Uterus (tissue), 4 donors: ENCODE measurements around the gene ARID3B. TPM values are rescaled to one million over a fixed set of nuclear protein-coding genes. Genes with fewer than 3 reads are reported as not detected.

Experiments
- DNase-seq, 2 donors: peaks; one replicate each; pipeline ENCODE4 v3.0.0-alpha.2; 2019 to 2020
- H3K27ac ChIP-seq, 2 donors: fragments of 200-600 bp; sonication (generic); 1 replicate in 1 of 2; 2 replicates in 1 of 2; pipeline ENCODE4 v1.5.1; 2016 to 2018
- H3K27me3 ChIP-seq, 2 donors: fragments of 200-600 bp; sonication (generic); one replicate each; pipeline ENCODE4 v1.5.1; 2018 to 2019; ENCODE audit warnings: control low read depth in 1 of 2
- H3K36me3 ChIP-seq, 2 donors: fragments of 200-600 bp; sonication (generic); one replicate each; pipeline ENCODE4 v1.5.1; 2019; ENCODE audit warnings: control low read depth in 1 of 2
- H3K4me1 ChIP-seq, 2 donors: fragments of 200-600 bp; sonication (generic); one replicate each; pipeline ENCODE4 v1.5.1; 2018 to 2019; ENCODE audit warnings: control low read depth in 1 of 2
- H3K4me3 ChIP-seq, 2 donors: fragments of 200-600 bp; sonication (generic); 1 replicate in 1 of 2; 2 replicates in 1 of 2; pipeline ENCODE4 v1.5.1; 2018 to 2019; ENCODE audit warnings: mild to moderate bottlenecking in 1 of 2
- H3K9me3 ChIP-seq, 2 donors: fragments of 200-600 bp; sonication (generic); one replicate each; pipeline ENCODE4 v1.5.1; 2019; ENCODE audit warnings: control low read depth in 1 of 2
- CTCF ChIP-seq, 4 experiments: fragments of 200-600 bp in 2 of 4; fragments of 450-650 bp in 2 of 4; sonication (generic) in 2 of 4; IDR thresholded peaks; one replicate each; pipeline ENCODE4 v1.5.1; 2016 to 2019; ENCODE audit warnings: antibody characterized with exemption in 4 of 4, mild to moderate bottlenecking in 2 of 4, moderate library complexity in 1 of 4
- POLR2A ChIP-seq, 2 donors: fragments of 450-650 bp; IDR thresholded peaks; one replicate each; pipeline ENCODE4 v1.6.1; 2016; ENCODE audit warnings: antibody characterized with exemption in 2 of 2, mild to moderate bottlenecking in 1 of 2, moderate library complexity in 1 of 2
- intact Hi-C: fragments of 100-400 bp; cut with DNase I; formaldehyde crosslinking; loops from one replicate; pipeline ENCODE4 v1.15.1; 2023; ENCODE audit warnings: low total_unique reads
- total RNA-seq, 4 donors: library from RNA; depleted of rRNA in 3 of 4; stranded (reverse); fragments of >200 nt in 3 of 4; gene quantifications; one replicate each; pipeline versions ENCODE4 v1.1.0 to v1.2.4, GENCODE V29; 2014 to 2023
- donor health status: DM: yes; HTN: yes; CAD: no.

ARID3B gene
- total RNA-seq, 4 donors from 2014 or later = 1.5 to 8.8 (median 3.7) TPM

GRCh38 chr15:74584204-74584603 is 43.2 kb downstream of the ARID3B start:
- Histone ChIP-seq H3K9me3 (no peaks in the 10 kb centered on the region), H3K36me3 (no peaks in the 10 kb centered on the region), H3K4me3 (no peak overlapping the region), H3K27me3 (no peaks in the 10 kb centered on the region), H3K27ac (no peak overlapping the region), H3K4me1 (no peaks in the 10 kb centered on the region)
- TF ChIP-seq POLR2A (IDR thresholded peaks at IDR 0.05) = no peak
- no peak for TF ChIP-seq CTCF (IDR thresholded peaks at IDR 0.05)
- intact Hi-C loops = no loop called here
- DNase-seq = no peak

- DNase-seq = no peak
- no peaks in the 10 kb centered on the region for H3K4me1 ChIP-seq
- no peak for TF ChIP-seq POLR2A (IDR thresholded peaks at IDR 0.05)
- TF ChIP-seq CTCF (IDR thresholded peaks at IDR 0.05) = no peak
- H3K27me3 ChIP-seq = no peaks in the 10 kb centered on the region
- intact Hi-C loops = no loop called here
- H3K4me3 ChIP-seq = no peak overlapping the region
- H3K9me3 ChIP-seq = no peaks in the 10 kb centered on the region
- no peaks in the 10 kb centered on the region for H3K36me3 ChIP-seq
- no peak overlapping the region for H3K27ac ChIP-seq
Observed at GRCh38 chr15:74584779-74585178, 43.8 kb downstream of the ARID3B start.

- DNase-seq = no peak
- Histone ChIP-seq H3K36me3 (no peaks in the 10 kb centered on the region), H3K27ac (no peak overlapping the region), H3K27me3 (no peaks in the 10 kb centered on the region), H3K4me3 (no peak overlapping the region), H3K9me3 (no peaks in the 10 kb centered on the region), H3K4me1 (no peaks in the 10 kb centered on the region)
- TF ChIP-seq POLR2A (IDR thresholded peaks at IDR 0.05) = no peak
- no peak for TF ChIP-seq CTCF (IDR thresholded peaks at IDR 0.05)
- intact Hi-C loops = no loop called here
Observed at GRCh38 chr15:74585191-74585590, 44.2 kb downstream of the ARID3B start.

GRCh38 chr15:74585857-74586256 is 44.8 kb downstream of the ARID3B start:
- H3K27me3 ChIP-seq = no peaks in the 10 kb centered on the region
- H3K27ac ChIP-seq = no peak overlapping the region
- H3K9me3 ChIP-seq = no peaks in the 10 kb centered on the region
- no peak for DNase-seq
- no peak for TF ChIP-seq POLR2A (IDR thresholded peaks at IDR 0.05)
- TF ChIP-seq CTCF (IDR thresholded peaks at IDR 0.05) = no peak
- no peaks in the 10 kb centered on the region for H3K36me3 ChIP-seq
- intact Hi-C loops = no loop called here
- H3K4me1 ChIP-seq = no peaks in the 10 kb centered on the region
- H3K4me3 ChIP-seq = no peak overlapping the region

- Histone ChIP-seq H3K27me3 (no peaks in the 10 kb centered on the region), H3K4me3 (no peak overlapping the region), H3K9me3 (no peaks in the 10 kb centered on the region), H3K27ac (no peak overlapping the region), H3K36me3 (no peaks in the 10 kb centered on the region), H3K4me1 (no peaks in the 10 kb centered on the region)
- DNase-seq = no peak
- intact Hi-C loops = no loop called here
- no peak for TF ChIP-seq POLR2A (IDR thresholded peaks at IDR 0.05)
- TF ChIP-seq CTCF (IDR thresholded peaks at IDR 0.05) = no peak
Observed at GRCh38 chr15:74589826-74590225, 48.8 kb downstream of the ARID3B start.
